RWPE2 (cell line): ENCODE measurements around the gene DCUN1D4.

ENCODE experiments used
- ATAC-seq: fragments of 200-7000 bp; cut with Tn5 transposase; 3 replicates; pipeline ENCODE4 v1.9.1; 2021; ENCODE audit warnings: low read depth
- DNase-seq: peaks from one replicate; pipeline ENCODE4 v3.0.0-alpha.2; 2020; ENCODE audit warnings: low spot score
- H3K27ac ChIP-seq: fragments of 450-650 bp; 2 replicates; pipeline ENCODE4 v1.5.1; 2017; ENCODE audit warnings: mild to moderate bottlenecking; ENCODE audit not compliant: poor library complexity, severe bottlenecking
- H3K27me3 ChIP-seq: fragments of 250-450 bp; sonication (Bioruptor Pico); 2 replicates; pipeline ENCODE4 v1.5.1; 2021; ENCODE audit warnings: mild to moderate bottlenecking, moderate library complexity; ENCODE audit not compliant: insufficient read depth, poor library complexity, severe bottlenecking
- H3K36me3 ChIP-seq: fragments of 250-450 bp; sonication (Bioruptor Pico); 2 replicates; pipeline ENCODE4 v1.5.1; 2020; ENCODE audit warnings: low read depth, mild to moderate bottlenecking, moderate library complexity
- H3K4me1 ChIP-seq: fragments of 250-450 bp; sonication (Bioruptor Pico); 2 replicates; pipeline ENCODE4 v1.5.1; 2021; ENCODE audit warnings: mild to moderate bottlenecking, moderate library complexity; ENCODE audit not compliant: insufficient read depth, poor library complexity, severe bottlenecking
- H3K4me3 ChIP-seq: fragments of 250-450 bp; sonication (Bioruptor Pico); 2 replicates; pipeline ENCODE4 v1.5.1; 2021; ENCODE audit warnings: mild to moderate bottlenecking, moderate library complexity; ENCODE audit not compliant: severe bottlenecking
- H3K9me3 ChIP-seq: fragments of 250-450 bp; sonication (Bioruptor Pico); 2 replicates; pipeline ENCODE4 v1.5.1; 2021; ENCODE audit warnings: mild to moderate bottlenecking, moderate library complexity; ENCODE audit not compliant: severe bottlenecking
- TF ChIP-seq, protein P1 (sequence below): fragments of 450-650 bp; IDR thresholded peaks from one replicate; pipeline ENCODE4 v1.5.1; 2017; ENCODE audit warnings: mild to moderate bottlenecking, moderate library complexity; ENCODE audit not compliant: poor library complexity, severe bottlenecking

DCUN1D4 gene

DNA sequence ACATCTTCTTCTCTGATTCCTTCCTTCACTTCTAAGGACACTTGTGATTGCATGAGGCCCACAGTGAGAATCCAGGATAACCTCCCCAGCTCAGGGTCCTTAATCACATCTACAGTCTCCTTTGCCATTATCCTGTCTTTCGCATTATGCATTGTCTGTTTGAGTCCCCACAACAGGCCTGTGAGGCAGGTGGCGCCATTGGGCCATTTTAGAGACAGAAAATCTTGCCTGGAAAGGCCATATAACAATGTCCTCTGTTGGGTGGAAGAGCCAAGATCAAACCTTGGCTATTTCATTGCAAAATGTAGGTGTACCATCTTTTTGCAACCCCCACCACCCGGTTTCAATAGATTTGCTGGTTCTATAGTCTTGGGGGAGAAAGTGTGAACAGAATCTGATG lies 11.8 kb upstream of the DCUN1D4 start:
- H3K27ac ChIP-seq = no peak overlapping the region
- H3K36me3 ChIP-seq = no peaks in the 10 kb centered on the region
- no peaks in the 10 kb centered on the region for H3K27me3 ChIP-seq
- H3K9me3 ChIP-seq = no peaks in the 10 kb centered on the region
- ATAC-seq (peak; percentile 74), DNase-seq (no peak)
- H3K4me1 ChIP-seq = no peaks in the 10 kb centered on the region
- TF ChIP-seq, protein P1, sequence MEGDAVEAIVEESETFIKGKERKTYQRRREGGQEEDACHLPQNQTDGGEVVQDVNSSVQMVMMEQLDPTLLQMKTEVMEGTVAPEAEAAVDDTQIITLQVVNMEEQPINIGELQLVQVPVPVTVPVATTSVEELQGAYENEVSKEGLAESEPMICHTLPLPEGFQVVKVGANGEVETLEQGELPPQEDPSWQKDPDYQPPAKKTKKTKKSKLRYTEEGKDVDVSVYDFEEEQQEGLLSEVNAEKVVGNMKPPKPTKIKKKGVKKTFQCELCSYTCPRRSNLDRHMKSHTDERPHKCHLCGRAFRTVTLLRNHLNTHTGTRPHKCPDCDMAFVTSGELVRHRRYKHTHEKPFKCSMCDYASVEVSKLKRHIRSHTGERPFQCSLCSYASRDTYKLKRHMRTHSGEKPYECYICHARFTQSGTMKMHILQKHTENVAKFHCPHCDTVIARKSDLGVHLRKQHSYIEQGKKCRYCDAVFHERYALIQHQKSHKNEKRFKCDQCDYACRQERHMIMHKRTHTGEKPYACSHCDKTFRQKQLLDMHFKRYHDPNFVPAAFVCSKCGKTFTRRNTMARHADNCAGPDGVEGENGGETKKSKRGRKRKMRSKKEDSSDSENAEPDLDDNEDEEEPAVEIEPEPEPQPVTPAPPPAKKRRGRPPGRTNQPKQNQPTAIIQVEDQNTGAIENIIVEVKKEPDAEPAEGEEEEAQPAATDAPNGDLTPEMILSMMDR = peak; percentile 65
- H3K4me3 ChIP-seq = no peak overlapping the region

DNA sequence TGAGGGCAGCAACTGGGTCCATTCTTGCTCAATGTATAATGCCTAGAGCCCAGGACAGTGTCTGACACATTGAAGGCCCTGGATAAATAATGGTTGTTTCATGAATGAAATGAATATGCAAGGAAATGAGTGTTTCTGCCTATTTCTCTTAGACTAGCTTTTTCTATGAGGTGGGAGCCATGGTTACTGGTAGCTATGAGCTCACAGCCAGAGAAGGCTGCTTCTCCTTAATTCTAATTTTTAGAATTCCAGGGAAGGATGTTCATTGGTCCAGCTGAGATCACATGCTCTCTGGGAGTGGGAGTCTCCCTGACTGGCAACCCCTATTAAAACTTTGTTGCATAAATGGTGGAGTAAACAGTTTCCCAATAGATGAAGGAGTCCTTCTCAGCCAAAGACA lies 9.7 kb upstream of the DCUN1D4 start:
- Histone ChIP-seq H3K27ac (no peak overlapping the region), H3K27me3 (no peaks in the 10 kb centered on the region), H3K4me1 (no peaks in the 10 kb centered on the region), H3K4me3 (no peak overlapping the region), H3K9me3 (no peaks in the 10 kb centered on the region), H3K36me3 (no peaks in the 10 kb centered on the region)
- DNase-seq (no peak), ATAC-seq (no peak)
- TF ChIP-seq, protein P1 = no peak

DNA sequence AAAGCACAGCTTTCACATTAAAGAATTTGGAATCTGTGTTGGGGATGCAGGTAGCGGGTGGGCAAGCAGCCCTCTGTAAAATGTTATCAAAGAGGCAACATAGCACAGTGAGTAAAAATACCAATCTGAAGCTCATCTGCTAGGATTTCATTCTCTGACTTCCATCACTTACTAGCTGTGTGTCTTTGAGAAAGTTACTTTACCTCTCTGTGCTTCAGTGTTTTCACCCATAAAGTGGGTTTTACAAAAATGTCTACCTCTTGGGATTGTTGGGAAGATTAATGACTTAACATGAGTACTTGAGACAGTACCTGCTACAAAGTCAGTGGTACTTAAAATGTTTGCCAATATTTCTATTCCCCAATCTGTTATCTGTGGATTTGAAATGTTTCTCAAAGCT lies 7.9 kb upstream of the DCUN1D4 start:
- ATAC-seq (no peak), DNase-seq (no peak)
- H3K27me3 ChIP-seq = no peaks in the 10 kb centered on the region
- no peaks in the 10 kb centered on the region for H3K36me3 ChIP-seq
- H3K9me3 ChIP-seq = no peaks in the 10 kb centered on the region
- TF ChIP-seq, protein P1 = no peak
- H3K27ac ChIP-seq = no peak overlapping the region
- H3K4me1 ChIP-seq = no peaks in the 10 kb centered on the region
- no peak overlapping the region for H3K4me3 ChIP-seq

DNA sequence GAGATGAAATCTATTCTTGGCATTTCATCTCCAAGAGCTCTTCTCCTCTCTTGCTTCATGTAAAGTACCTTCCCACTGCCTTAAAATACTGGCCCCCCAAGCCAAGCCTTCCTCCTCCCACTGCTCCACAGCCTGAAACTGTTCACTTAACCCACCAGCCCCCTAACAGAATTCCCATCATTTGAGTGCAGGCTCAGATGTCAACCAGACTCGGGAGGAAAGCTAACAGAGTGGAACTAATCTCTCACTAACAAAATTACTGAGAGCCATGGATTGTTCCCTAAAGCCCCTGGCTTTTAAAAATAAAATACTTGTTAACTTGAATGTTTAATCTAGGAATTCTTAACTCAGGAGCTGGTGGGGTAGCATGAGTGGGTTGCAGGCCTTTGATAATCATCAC lies 7.1 kb upstream of the DCUN1D4 start:
- ATAC-seq (no peak), DNase-seq (no peak)
- TF ChIP-seq, protein P1 = no peak
- H3K4me1 ChIP-seq = no peaks in the 10 kb centered on the region
- no peaks in the 10 kb centered on the region for H3K36me3 ChIP-seq
- H3K27ac ChIP-seq = no peak overlapping the region
- no peak overlapping the region for H3K4me3 ChIP-seq
- no peaks in the 10 kb centered on the region for H3K27me3 ChIP-seq
- H3K9me3 ChIP-seq = no peaks in the 10 kb centered on the region

DNA sequence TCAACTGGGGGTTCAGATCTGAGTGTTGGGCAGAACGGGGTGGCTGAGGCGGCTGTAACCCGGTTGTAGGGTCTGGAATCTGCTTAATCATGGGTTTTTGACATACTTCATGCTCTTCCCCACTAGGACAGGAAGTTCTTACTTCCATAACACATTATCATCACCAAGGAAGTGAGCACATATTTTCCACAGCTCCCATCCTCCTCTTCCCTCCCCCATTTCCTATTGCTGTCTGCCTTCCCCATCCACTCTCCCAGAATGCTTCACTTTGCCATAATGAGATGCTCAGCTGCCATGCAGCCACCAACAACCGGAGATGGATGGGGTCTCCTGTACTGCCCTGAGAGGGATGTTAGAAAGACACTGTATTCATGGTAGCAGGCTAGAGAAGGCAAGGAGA lies 6.4 kb upstream of the DCUN1D4 start:
- DNase-seq (no peak), ATAC-seq (no peak)
- Histone ChIP-seq H3K4me3 (no peak overlapping the region), H3K9me3 (no peaks in the 10 kb centered on the region), H3K4me1 (no peaks in the 10 kb centered on the region), H3K36me3 (no peaks in the 10 kb centered on the region), H3K27ac (no peak overlapping the region), H3K27me3 (no peaks in the 10 kb centered on the region)
- TF ChIP-seq, protein P1 = no peak
